Measurements from ENCODE around the gene ATF7IP. TPM values are rescaled to one million over a fixed set of nuclear protein-coding genes. Genes with fewer than 3 reads are reported as not detected.
A peak's percentile ranks its signal among the peaks of the same experiment; 100 is the strongest.

Gene ATF7IP
- polyA plus RNA-seq, 3 donors: 16.6 to 51.7 (median 19.2) TPM

DNA sequence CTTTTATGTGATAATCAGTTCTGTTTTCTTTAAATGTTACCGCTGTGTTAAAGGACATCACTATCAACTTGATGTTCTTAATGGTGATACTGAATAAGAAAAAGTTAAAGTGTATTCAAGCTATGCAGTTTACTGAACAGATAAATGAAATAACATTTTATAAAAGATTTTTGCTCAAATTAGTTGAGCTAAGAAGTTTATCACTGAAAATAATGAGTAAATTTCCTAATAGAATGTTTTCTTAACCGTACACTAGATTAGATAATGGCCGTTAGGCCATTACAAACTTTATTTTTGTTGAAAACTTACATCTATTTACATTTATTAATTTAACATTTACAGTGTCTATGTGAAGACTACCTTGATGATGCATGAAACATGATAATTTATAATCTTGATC lies 25.0 kb downstream of the ATF7IP start:
- Mint-ChIP-seq H3K27ac (no peak overlapping the region), H3K27me3 (ENCODE audit: low read depth in 3 of 3) (no peaks in the 10 kb centered on the region), H3K36me3 (peaks cover 19 to 21% of the 10 kb centered on the region in 2 donors), H3K4me3 (no peak overlapping the region), H3K4me1 (peaks cover 29% of the 10 kb centered on the region), H3K9me3 (no peaks in the 10 kb centered on the region)
- intact Hi-C loops (cut with micrococcal nuclease): loop anchor here in 1 of 2 donors (5.0 kb wide), 1 partner anchor 133 kb away; no protein-coding TSS in a partner anchor
- DNase-seq: no peak
- Histone ChIP-seq H2AFZ (ENCODE audit: insufficient read depth, low read depth, low read length, poor library complexity, severe bottlenecking) (no peak overlapping the region), H3K27me3 (ENCODE audit: control insufficient read depth in 2 of 2, insufficient read depth in 2 of 2, low read length in 2 of 2) (no peaks in the 10 kb centered on the region), H4K20me1 (ENCODE audit: insufficient read depth, low read length) (peaks cover 52% of the 10 kb centered on the region), H3K36me3 (replicated peaks in 1 of 2; ENCODE audit: control insufficient read depth in 1 of 2, insufficient read depth in 2 of 2, low read length in 2 of 2) (peaks cover 4 to 7% of the 10 kb centered on the region in 2 donors), H3K4me2 (replicated peaks; ENCODE audit: extremely low read depth, low read length, poor library complexity, severe bottlenecking) (no peak overlapping the region), H3K9me3 (replicated peaks in 1 of 2; ENCODE audit: control insufficient read depth in 1 of 2, insufficient read depth in 1 of 2, low read length in 2 of 2) (no peaks in the 10 kb centered on the region), H3K4me3 (replicated peaks in 1 of 3; ENCODE audit: low read depth in 2 of 3, low read length in 3 of 3) (no peak overlapping the region), H3K9ac (ENCODE audit: insufficient read depth, low read length, poor library complexity, severe bottlenecking) (no peak overlapping the region), H3K79me2 (ENCODE audit: insufficient read depth, low read length) (peaks cover 100% of the 10 kb centered on the region), H3K4me1 (ENCODE audit: control insufficient read depth in 1 of 2, insufficient read depth in 2 of 2, low read length in 2 of 2) (peaks cover 15 to 27% of the 10 kb centered on the region in 2 donors), H3K27ac (ENCODE audit: low read depth in 1 of 2, low read length in 2 of 2) (no peak overlapping the region)
- TF ChIP-seq, protein P1, sequence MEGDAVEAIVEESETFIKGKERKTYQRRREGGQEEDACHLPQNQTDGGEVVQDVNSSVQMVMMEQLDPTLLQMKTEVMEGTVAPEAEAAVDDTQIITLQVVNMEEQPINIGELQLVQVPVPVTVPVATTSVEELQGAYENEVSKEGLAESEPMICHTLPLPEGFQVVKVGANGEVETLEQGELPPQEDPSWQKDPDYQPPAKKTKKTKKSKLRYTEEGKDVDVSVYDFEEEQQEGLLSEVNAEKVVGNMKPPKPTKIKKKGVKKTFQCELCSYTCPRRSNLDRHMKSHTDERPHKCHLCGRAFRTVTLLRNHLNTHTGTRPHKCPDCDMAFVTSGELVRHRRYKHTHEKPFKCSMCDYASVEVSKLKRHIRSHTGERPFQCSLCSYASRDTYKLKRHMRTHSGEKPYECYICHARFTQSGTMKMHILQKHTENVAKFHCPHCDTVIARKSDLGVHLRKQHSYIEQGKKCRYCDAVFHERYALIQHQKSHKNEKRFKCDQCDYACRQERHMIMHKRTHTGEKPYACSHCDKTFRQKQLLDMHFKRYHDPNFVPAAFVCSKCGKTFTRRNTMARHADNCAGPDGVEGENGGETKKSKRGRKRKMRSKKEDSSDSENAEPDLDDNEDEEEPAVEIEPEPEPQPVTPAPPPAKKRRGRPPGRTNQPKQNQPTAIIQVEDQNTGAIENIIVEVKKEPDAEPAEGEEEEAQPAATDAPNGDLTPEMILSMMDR (IDR thresholded peaks at IDR 0.05): no peak
- no CpG with 5 or more reads among the region's 3 CpGs for WGBS (ENCODE audit: insufficient coverage)

DNA sequence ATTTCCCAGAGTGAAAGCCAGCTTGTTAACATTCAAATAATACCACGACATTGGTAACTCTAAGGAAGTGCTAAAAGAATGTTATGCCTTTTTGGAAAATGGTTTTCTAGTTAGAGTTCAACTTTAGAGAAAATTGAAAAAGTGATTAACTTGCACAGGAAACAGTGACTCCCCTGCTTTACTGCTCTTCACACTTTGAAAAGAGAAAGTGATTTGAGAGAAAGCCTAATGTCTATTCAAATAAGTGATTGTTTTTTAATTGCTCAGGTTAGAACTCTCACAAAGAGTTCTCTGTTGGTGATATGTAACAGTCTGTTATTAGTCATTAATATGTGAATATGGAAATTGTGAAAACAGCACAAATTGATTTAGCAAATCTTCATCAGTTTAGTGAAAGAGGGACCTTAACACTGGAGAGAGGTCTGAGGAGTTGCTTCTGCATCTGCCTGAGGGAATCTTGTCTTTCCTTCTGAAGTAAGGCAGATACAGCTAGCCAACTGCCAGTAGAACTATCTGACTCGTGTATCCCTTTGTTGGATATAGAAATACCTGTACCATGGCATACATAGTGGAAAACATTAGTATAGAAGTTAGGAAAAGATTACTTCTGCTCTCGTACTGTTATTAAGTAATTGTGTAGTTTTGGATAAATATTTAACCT lies 25.5 kb downstream of the ATF7IP start:
- Histone ChIP-seq H3K4me3 (replicated peaks in 1 of 3; ENCODE audit: low read depth in 2 of 3, low read length in 3 of 3) (no peak overlapping the region), H3K4me2 (replicated peaks; ENCODE audit: extremely low read depth, low read length, poor library complexity, severe bottlenecking) (no peak overlapping the region)
- no peak for DNase-seq

More for the DNA sequence above, 25.5 kb downstream of the ATF7IP start:
- Mint-ChIP-seq H3K27me3 (ENCODE audit: low read depth in 3 of 3) (peaks cover 0 to 1% (median 0%) of the 10 kb centered on the region in 3 donors), H3K36me3 (peaks cover 19 to 21% of the 10 kb centered on the region in 2 donors), H3K9me3 (no peaks in the 10 kb centered on the region), H3K4me3 (no peak overlapping the region), H3K27ac (peak overlapping the region in 3 of 7 donors; percentile 23 to 67 (median 60)), H3K4me1 (peaks cover 31% of the 10 kb centered on the region)
- H2AFZ ChIP-seq (ENCODE audit: insufficient read depth, low read depth, low read length, poor library complexity, severe bottlenecking): no peak overlapping the region
- H3K27me3 ChIP-seq (ENCODE audit: control insufficient read depth in 2 of 2, insufficient read depth in 2 of 2, low read length in 2 of 2): no peaks in the 10 kb centered on the region
- H3K79me2 ChIP-seq (ENCODE audit: insufficient read depth, low read length): peaks cover 100% of the 10 kb centered on the region
- WGBS (ENCODE audit: insufficient coverage): no CpG with 5 or more reads among the region's 3 CpGs
- TF ChIP-seq, protein P1 (IDR thresholded peaks at IDR 0.05): no peak
- H3K9ac ChIP-seq (ENCODE audit: insufficient read depth, low read length, poor library complexity, severe bottlenecking): no peak overlapping the region
- H3K4me1 ChIP-seq (ENCODE audit: control insufficient read depth in 1 of 2, insufficient read depth in 2 of 2, low read length in 2 of 2): peaks cover 10 to 25% of the 10 kb centered on the region in 2 donors
- no peak overlapping the region for H3K27ac ChIP-seq (ENCODE audit: low read depth in 1 of 2, low read length in 2 of 2)
- intact Hi-C loops (cut with micrococcal nuclease): loop anchor here in 1 of 2 donors (5.0 kb wide), 1 partner anchor 134 kb away; no protein-coding TSS in a partner anchor
- no peaks in the 10 kb centered on the region for H3K9me3 ChIP-seq (replicated peaks in 1 of 2; ENCODE audit: control insufficient read depth in 1 of 2, insufficient read depth in 1 of 2, low read length in 2 of 2)
- peaks cover 55% of the 10 kb centered on the region for H4K20me1 ChIP-seq (ENCODE audit: insufficient read depth, low read length)
- peaks cover 4 to 7% of the 10 kb centered on the region in 2 donors for H3K36me3 ChIP-seq (replicated peaks in 1 of 2; ENCODE audit: control insufficient read depth in 1 of 2, insufficient read depth in 2 of 2, low read length in 2 of 2)
